Neural cell (in vitro differentiated cells): ENCODE results near the gene GIMAP2. TPM values are rescaled to one million over a fixed set of nuclear protein-coding genes. Genes with fewer than 3 reads are reported as not detected.

ENCODE experiments used
- H2AFZ ChIP-seq: fragments of 200-600, 300-800 bp; sonication (generic), shearing (Covaris generic); 2 replicates; pipeline ENCODE4 v1.6.0; 2014; ENCODE audit warnings: low read depth, mild to moderate bottlenecking, antibody characterized with exemption, low read length, moderate library complexity
- H3F3A ChIP-seq: fragments of 200-600 bp; shearing (Covaris generic); 2 replicates; pipeline ENCODE4 v1.6.1; 2016; ENCODE audit warnings: mild to moderate bottlenecking, moderate library complexity, mixed read lengths, antibody characterized with exemption, low read length; ENCODE audit not compliant: insufficient read depth, poor library complexity, severe bottlenecking
- H3K27ac ChIP-seq: fragments of 200-600, 300-800 bp; sonication (generic), shearing (Covaris generic); 2 replicates; pipeline ENCODE4 v1.5.1; 2014; ENCODE audit warnings: mild to moderate bottlenecking, low read length, moderate library complexity
- H3K27me3 ChIP-seq: fragments of 300-800, 200-600 bp; sonication (generic), shearing (Covaris generic); 2 replicates; pipeline ENCODE4 v1.6.0; 2014; ENCODE audit warnings: mild to moderate bottlenecking, low read depth, low read length, moderate library complexity; ENCODE audit not compliant: insufficient read depth
- H3K36me3 ChIP-seq: fragments of 300-800, 200-600 bp; sonication (generic), shearing (Covaris generic); 2 replicates; pipeline ENCODE4 v1.5.1; 2014; ENCODE audit warnings: mild to moderate bottlenecking, antibody characterized with exemption, low read length, moderate library complexity; ENCODE audit not compliant: insufficient read depth
- H3K4me2 ChIP-seq: fragments of 300-800, 200-600 bp; sonication (generic), shearing (Covaris generic); 2 replicates; pipeline ENCODE4 v1.6.0; 2014; ENCODE audit warnings: mild to moderate bottlenecking, low read length
- H3K4me3 ChIP-seq: fragments of 300-800, 200-600 bp; sonication (generic), shearing (Covaris generic); 2 replicates; pipeline ENCODE4 v1.5.1; 2014; ENCODE audit warnings: mild to moderate bottlenecking, low read length, moderate library complexity
- H3K79me2 ChIP-seq: fragments of 200-600 bp; shearing (Covaris generic); replicated peaks from 2 replicates; pipeline ENCODE4 v1.6.0; 2014; ENCODE audit warnings: mild to moderate bottlenecking, low read length, moderate library complexity; ENCODE audit not compliant: insufficient read depth
- H3K9ac ChIP-seq: fragments of 300-800, 200-600 bp; sonication (generic), shearing (Covaris generic); 2 replicates; pipeline ENCODE4 v1.6.1; 2016; ENCODE audit warnings: mild to moderate bottlenecking, low read length, mixed read lengths
- H3K9me2 ChIP-seq: fragments of 200-600 bp; shearing (Covaris generic); 2 replicates; pipeline ENCODE4 v1.6.1; 2016; ENCODE audit warnings: mild to moderate bottlenecking, low read length, mixed read lengths; ENCODE audit not compliant: insufficient read depth
- H3K9me3 ChIP-seq: fragments of 200-600, 300-800 bp; sonication (generic), shearing (Covaris generic); 2 replicates; pipeline ENCODE4 v1.6.1; 2016; ENCODE audit warnings: mild to moderate bottlenecking, mixed run types, low read length, moderate library complexity, mixed read lengths
- H4K20me1 ChIP-seq: fragments of 200-600 bp; shearing (Covaris generic); 2 replicates; pipeline ENCODE4 v1.6.1; 2016; ENCODE audit warnings: mild to moderate bottlenecking, mixed run types; ENCODE audit not compliant: insufficient read depth
- CTCF ChIP-seq: fragments of 450-650 bp; IDR thresholded peaks from 2 replicates; pipeline ENCODE4 v1.5.1; 2014; ENCODE audit warnings: antibody characterized with exemption, mild to moderate bottlenecking, moderate library complexity; ENCODE audit not compliant: poor library complexity, severe bottlenecking
- EP300 ChIP-seq: fragments of 450-650 bp; conservative IDR thresholded peaks from 2 replicates; pipeline ENCODE4 v1.6.1; 2014; ENCODE audit warnings: antibody characterized with exemption, mild to moderate bottlenecking, moderate library complexity; ENCODE audit not compliant: poor library complexity, severe bottlenecking
- EZH2 ChIP-seq: fragments of 200-600, 300-800 bp; shearing (Covaris generic), sonication (generic); IDR thresholded peaks from 2 replicates; pipeline ENCODE4 v1.6.1; 2014; ENCODE audit warnings: antibody characterized with exemption, low read length, borderline replicate concordance, mild to moderate bottlenecking; ENCODE audit not compliant: insufficient read depth, poor library complexity, severe bottlenecking
- MXI1 ChIP-seq: fragments of 450-650 bp; conservative IDR thresholded peaks from 2 replicates; pipeline ENCODE4 v1.6.1; 2014; ENCODE audit warnings: antibody characterized with exemption, mild to moderate bottlenecking; ENCODE audit not compliant: poor library complexity, severe bottlenecking
- POLR2AphosphoS5 ChIP-seq: IDR thresholded peaks from 2 replicates; pipeline ENCODE4 v1.6.1; 2012
- RAD21 ChIP-seq: fragments of 450-650 bp; conservative IDR thresholded peaks from 2 replicates; pipeline ENCODE4 v1.6.1; 2014; ENCODE audit warnings: antibody characterized with exemption, mild to moderate bottlenecking, moderate library complexity
- REST ChIP-seq: IDR thresholded peaks from 2 replicates; pipeline ENCODE4 v1.6.1; 2012; ENCODE audit warnings: borderline replicate concordance
- SMC3 ChIP-seq: fragments of 450-650 bp; conservative IDR thresholded peaks from 2 replicates; pipeline ENCODE4 v1.6.1; 2014; ENCODE audit warnings: antibody characterized with exemption, mild to moderate bottlenecking, moderate library complexity; ENCODE audit not compliant: poor library complexity
- TAF1 ChIP-seq: IDR thresholded peaks from 2 replicates; pipeline ENCODE4 v1.6.1; 2012; ENCODE audit warnings: low read depth
- polyA plus RNA-seq: library from polyadenylated mRNA; depleted of rRNA; stranded (reverse); fragments of >200 nt; gene quantifications from 2 replicates; pipeline ENCODE4 v1.2.3, GENCODE V29; 2014

Gene GIMAP2
- polyA plus RNA-seq, 1 donor from 2014 or later, result not detected

DNA sequence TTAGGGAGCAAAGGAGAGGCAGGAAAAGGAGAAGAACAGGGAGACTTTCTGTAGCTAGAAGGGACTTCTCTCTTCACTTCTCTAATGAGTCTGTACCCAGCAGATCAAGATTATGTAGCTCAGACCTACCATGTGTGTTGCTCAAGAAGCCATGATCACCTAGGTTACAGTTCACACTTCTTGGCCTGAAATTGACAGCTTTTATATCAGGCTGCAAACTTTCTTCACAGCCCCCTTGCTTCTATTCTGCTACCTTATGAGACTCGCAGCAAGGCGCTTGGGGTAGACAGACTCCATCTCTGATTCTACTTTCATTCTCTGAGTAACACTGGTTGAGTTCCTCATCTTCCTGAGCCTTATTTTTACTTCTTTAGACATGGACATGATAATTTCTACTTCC lies 19.6 kb upstream of the GIMAP2 start:
- H3K9me3 ChIP-seq, result no peaks in the 10 kb centered on the region
- no peaks in the 10 kb centered on the region for H3K36me3 ChIP-seq
- no peak overlapping the region for H3K9ac ChIP-seq
- H4K20me1 ChIP-seq, result no peaks in the 10 kb centered on the region
- no peaks in the 10 kb centered on the region for H3F3A ChIP-seq
- no peaks in the 10 kb centered on the region for H3K9me2 ChIP-seq
- H3K27me3 ChIP-seq, result no peaks in the 10 kb centered on the region
- no peak overlapping the region for H3K4me3 ChIP-seq
- H2AFZ ChIP-seq, result no peak overlapping the region
- TF ChIP-seq CTCF, result no peak
- no peak for TF ChIP-seq EZH2
- no peak for TF ChIP-seq TAF1
- TF ChIP-seq RAD21, result no peak
- TF ChIP-seq EP300, result no peak
- TF ChIP-seq MXI1, result no peak
- TF ChIP-seq POLR2AphosphoS5, result no peak
- no peak for TF ChIP-seq REST
- TF ChIP-seq SMC3, result no peak
- H3K79me2 ChIP-seq, result no peaks in the 10 kb centered on the region
- no peak overlapping the region for H3K4me2 ChIP-seq
- H3K27ac ChIP-seq, result no peak overlapping the region

DNA sequence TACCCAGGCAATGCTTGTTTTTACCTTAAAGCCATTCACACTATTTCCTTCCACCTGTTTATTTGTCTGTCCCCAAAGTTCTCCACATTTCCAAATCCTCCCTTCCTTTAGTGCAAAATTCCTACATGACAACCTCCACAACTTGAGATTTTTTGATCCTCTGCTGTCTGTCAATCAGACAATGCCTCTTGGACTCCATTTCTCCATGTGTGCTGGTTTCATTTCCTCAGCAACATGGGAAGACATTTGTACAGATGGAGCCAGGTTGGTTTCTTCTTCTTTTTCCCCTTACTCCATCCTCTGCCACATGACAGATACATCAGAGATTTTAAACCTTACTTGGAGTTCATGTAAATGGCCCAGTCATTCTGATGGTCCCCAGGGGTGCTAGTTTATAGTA lies 19.1 kb upstream of the GIMAP2 start:
- Histone ChIP-seq H3K79me2 (no peaks in the 10 kb centered on the region), H3K9me3 (no peaks in the 10 kb centered on the region), H3K4me3 (no peak overlapping the region), H4K20me1 (no peaks in the 10 kb centered on the region), H3K4me2 (no peak overlapping the region), H2AFZ (no peak overlapping the region), H3K36me3 (no peaks in the 10 kb centered on the region), H3K9me2 (no peaks in the 10 kb centered on the region), H3K27ac (no peak overlapping the region), H3F3A (no peaks in the 10 kb centered on the region), H3K27me3 (no peaks in the 10 kb centered on the region), H3K9ac (no peak overlapping the region)
- no peak for TF ChIP-seq TAF1
- no peak for TF ChIP-seq POLR2AphosphoS5
- no peak for TF ChIP-seq MXI1
- no peak for TF ChIP-seq EP300
- TF ChIP-seq CTCF, result no peak
